Testis (tissue), 3 donors: ENCODE results near the gene RXRA. TPM values are rescaled to one million over a fixed set of nuclear protein-coding genes. Genes with fewer than 3 reads are reported as not detected.
A peak's percentile ranks its signal among the peaks of the same experiment; 100 is the strongest.

Source experiments
- DNase-seq: peaks from one replicate; pipeline ENCODE4 v3.0.0-alpha.2; 2019
- H3K27ac ChIP-seq, 2 donors: fragments of 200-600 bp; sonication (generic); one replicate each; pipeline ENCODE4 v1.5.1; 2019
- H3K27me3 ChIP-seq: fragments of 200-600 bp; sonication (generic); one replicate; pipeline ENCODE4 v1.5.1; 2019
- H3K36me3 ChIP-seq: fragments of 200-600 bp; sonication (generic); one replicate; pipeline ENCODE4 v1.5.1; 2017; ENCODE audit warnings: low read depth; ENCODE audit errors: missing control alignments
- H3K4me1 ChIP-seq: fragments of 200-600 bp; sonication (generic); one replicate; pipeline ENCODE4 v1.5.1; 2019
- H3K4me3 ChIP-seq, 2 donors: fragments of 200-600 bp; sonication (generic); one replicate each; pipeline ENCODE4 v1.5.1; 2017 to 2019
- H3K9me3 ChIP-seq: fragments of 200-600 bp; sonication (generic); one replicate; pipeline ENCODE4 v1.5.1; 2017
- POLR2A ChIP-seq: fragments of 450-650 bp; IDR thresholded peaks from one replicate; pipeline ENCODE4 v1.6.1; 2017; ENCODE audit warnings: antibody characterized with exemption, mild to moderate bottlenecking, moderate library complexity
- WGBS, 2 donors: methylation state at CpG; one replicate each; pipeline ENCODE4 v1.1.5; 2018; 5-methylcytosine and 5-hydroxymethylcytosine counted together
- intact Hi-C: fragments of 100-400 bp; cut with DNase I; formaldehyde crosslinking; loops from one replicate; pipeline ENCODE4 v1.15.1; 2023; ENCODE audit warnings: low total_unique reads
- polyA plus RNA-seq: library from polyadenylated mRNA; stranded (reverse); fragments of 350-450 nt; fragmentation: Illumina TruSeq; extraction: RNeasy Lipid Tissue Mini Kit (QIAGEN cat#74804); gene quantifications from one replicate; pipeline ENCODE4 v1.2.3, GENCODE V29; 2014; ENCODE audit warnings: low read depth, low replicate concordance; ENCODE audit not compliant: insufficient read depth
- total RNA-seq, 2 donors: library from RNA; depleted of rRNA; stranded (reverse); fragments of >200 nt; gene quantifications; one replicate each; pipeline ENCODE4 v1.2.3, GENCODE V29; 2016
- TF ChIP-seq, protein P1 (sequence below), 3 experiments: fragments of 450-650 bp in 2 of 3; fragments of 200-600 bp in 1 of 3; sonication (generic) in 1 of 3; IDR thresholded peaks; one replicate each; pipeline ENCODE4 v1.5.1; 2016 to 2019; ENCODE audit warnings: antibody characterized with exemption in 3 of 3, mild to moderate bottlenecking in 2 of 3, moderate library complexity in 1 of 3

Gene RXRA
- total and polyA plus RNA-seq, 3 donors from 2014 or later = 31.3 to 61.0 (median 47.3) TPM

DNA sequence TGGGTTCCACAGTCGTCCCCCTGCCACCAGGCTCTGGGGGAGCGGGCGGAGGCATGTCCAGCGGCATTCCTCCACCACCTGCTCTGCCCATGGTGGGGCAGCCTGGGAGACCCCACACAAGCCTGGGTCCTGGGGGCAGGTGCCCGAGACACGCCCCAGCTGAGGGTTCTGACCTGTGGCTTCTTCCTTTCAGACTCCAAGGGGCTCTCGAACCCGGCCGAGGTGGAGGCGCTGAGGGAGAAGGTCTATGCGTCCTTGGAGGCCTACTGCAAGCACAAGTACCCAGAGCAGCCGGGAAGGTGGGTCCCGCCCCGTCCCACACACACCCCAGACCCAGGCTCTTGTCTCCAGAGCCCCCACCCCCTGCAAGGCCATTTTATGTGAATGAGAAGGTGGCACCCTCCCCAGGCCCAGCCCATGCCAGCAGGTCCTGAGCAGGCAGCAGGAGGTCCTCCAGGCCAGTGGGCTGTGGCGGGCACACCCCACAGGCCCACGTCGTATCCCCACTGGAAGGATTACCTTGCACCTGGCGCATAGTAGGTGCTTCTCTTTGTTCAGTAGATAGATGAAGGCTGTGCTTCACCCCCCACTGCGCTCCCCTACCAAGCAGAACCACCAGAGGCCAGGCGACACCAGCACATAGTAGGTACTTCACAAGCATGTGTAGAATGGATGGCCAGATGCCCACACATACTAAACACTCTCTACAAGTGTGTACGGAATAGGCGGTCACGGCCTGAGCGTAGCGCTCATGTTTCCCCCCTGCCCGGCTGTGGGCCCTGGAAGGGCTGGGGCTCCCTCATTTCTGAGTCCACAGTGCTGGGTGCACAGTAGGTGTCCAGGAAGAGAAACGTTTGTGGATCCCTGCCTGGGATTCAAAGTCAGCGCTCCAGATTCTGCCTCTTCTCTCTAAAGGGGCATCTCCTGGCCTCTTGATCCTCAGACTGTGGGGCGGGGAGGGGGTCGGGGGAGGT, 107.9 kb downstream of the RXRA start:
- H3K27ac ChIP-seq = peak overlapping the region; percentile 85 to 88
- DNase-seq = no peak
- H3K4me1 ChIP-seq = peaks cover 58% of the 10 kb centered on the region
- H3K4me3 ChIP-seq = no peak overlapping the region
- no peaks in the 10 kb centered on the region for H3K27me3 ChIP-seq
- no peaks in the 10 kb centered on the region for H3K36me3 ChIP-seq
- intact Hi-C loops = no loop called here
- TF ChIP-seq POLR2A = no peak
- TF ChIP-seq, protein P1, sequence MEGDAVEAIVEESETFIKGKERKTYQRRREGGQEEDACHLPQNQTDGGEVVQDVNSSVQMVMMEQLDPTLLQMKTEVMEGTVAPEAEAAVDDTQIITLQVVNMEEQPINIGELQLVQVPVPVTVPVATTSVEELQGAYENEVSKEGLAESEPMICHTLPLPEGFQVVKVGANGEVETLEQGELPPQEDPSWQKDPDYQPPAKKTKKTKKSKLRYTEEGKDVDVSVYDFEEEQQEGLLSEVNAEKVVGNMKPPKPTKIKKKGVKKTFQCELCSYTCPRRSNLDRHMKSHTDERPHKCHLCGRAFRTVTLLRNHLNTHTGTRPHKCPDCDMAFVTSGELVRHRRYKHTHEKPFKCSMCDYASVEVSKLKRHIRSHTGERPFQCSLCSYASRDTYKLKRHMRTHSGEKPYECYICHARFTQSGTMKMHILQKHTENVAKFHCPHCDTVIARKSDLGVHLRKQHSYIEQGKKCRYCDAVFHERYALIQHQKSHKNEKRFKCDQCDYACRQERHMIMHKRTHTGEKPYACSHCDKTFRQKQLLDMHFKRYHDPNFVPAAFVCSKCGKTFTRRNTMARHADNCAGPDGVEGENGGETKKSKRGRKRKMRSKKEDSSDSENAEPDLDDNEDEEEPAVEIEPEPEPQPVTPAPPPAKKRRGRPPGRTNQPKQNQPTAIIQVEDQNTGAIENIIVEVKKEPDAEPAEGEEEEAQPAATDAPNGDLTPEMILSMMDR (IDR thresholded peaks at IDR 0.05) = no peak
- 64 to 70% methylated on average over 12 to 29 of the region's 30 CpGs for WGBS, 2 donors
- no peaks in the 10 kb centered on the region for H3K9me3 ChIP-seq

DNA sequence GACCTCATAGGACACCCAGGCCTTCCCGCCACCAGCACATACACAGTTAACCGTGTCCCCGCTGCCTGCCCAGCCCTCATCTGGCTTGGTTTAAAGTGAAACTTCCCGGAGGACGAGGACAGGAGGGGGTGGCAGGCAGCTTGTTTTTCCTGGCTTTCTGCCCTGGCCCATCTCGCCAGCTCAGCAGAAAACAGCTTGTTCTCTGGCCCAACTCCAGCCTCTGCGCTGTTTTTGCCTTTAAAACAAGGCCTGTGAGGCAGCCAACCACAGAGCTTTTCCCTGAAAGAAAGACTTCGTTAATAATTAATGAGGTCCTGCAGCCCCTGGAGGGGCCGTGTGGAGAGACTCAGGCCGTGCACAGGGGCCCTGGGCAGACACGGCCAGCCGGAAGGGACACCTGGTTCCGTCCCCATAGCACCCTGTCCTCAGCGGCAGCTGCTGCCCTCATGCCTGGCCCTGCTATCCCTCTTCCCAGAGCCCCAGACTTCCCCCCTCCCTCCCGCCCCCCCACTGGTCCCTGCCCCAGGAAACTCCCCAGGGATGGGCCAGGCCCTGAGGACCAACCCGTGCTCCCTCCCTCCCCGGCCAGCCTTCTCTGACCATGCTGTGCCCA, 108.7 kb downstream of the RXRA start:
- Histone ChIP-seq H3K27me3 (no peaks in the 10 kb centered on the region), H3K4me1 (peaks cover 58% of the 10 kb centered on the region), H3K27ac (peak overlapping the region; percentile 85 to 88), H3K4me3 (no peak overlapping the region), H3K9me3 (no peaks in the 10 kb centered on the region), H3K36me3 (no peaks in the 10 kb centered on the region)
- peak; percentile 97 for DNase-seq
- TF ChIP-seq, protein P1 (IDR thresholded peaks at IDR 0.05) = no peak
- TF ChIP-seq POLR2A = no peak
- intact Hi-C loops = no loop called here
- 23 to 30% methylated on average over 13 to 16 of the region's 17 CpGs for WGBS, 2 donors

DNA sequence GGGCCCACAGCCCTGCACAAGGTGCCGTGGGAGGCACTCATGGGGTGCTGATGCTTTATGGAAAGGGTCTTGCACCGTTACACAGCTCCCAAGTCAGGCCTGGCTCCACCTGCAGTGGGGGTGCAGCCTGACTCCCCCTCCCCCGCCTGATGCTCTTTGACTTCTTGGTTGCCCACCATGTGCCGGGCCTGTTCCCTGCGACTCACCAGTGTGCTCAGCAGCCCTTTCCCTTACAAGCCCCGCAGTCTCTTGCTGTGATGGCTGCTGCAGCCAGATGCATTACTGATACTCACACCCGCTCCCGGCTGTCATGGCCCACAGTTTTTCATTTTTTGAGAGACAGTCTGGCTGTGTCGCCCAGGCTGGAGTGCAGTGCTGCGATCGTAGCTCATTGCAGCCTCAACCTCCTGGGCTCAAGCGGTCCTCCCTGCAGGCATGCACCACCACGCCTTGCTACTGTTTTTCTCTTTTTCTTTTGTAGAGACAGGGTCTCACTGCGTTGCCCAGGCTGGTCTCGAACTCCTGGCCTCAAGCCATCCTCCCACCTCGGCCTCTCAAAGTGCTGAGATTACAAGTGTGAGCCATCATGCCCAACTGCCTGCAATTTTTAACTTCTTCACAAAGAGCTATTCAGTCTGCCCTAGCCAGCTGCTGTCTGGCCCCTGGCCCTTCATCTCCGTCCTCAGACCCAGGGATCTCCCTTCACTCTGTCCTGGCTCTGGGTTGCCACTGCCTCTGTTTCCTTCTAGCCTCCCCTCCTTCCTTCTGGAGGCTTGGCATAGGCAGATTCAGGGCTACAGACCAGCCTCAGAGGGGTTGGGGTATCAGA, 109.5 kb downstream of the RXRA start:
- TF ChIP-seq POLR2A = no peak
- TF ChIP-seq, protein P1 (IDR thresholded peaks at IDR 0.05) = no peak
- no peak for DNase-seq
- Histone ChIP-seq H3K27me3 (no peaks in the 10 kb centered on the region), H3K9me3 (no peaks in the 10 kb centered on the region), H3K4me1 (peaks cover 58% of the 10 kb centered on the region), H3K36me3 (no peaks in the 10 kb centered on the region), H3K27ac (peak overlapping the region; percentile 85 to 88), H3K4me3 (no peak overlapping the region)
- 55 to 65% methylated on average over 16 to 17 of the region's 17 CpGs for WGBS, 2 donors
- intact Hi-C loops = no loop called here

DNA sequence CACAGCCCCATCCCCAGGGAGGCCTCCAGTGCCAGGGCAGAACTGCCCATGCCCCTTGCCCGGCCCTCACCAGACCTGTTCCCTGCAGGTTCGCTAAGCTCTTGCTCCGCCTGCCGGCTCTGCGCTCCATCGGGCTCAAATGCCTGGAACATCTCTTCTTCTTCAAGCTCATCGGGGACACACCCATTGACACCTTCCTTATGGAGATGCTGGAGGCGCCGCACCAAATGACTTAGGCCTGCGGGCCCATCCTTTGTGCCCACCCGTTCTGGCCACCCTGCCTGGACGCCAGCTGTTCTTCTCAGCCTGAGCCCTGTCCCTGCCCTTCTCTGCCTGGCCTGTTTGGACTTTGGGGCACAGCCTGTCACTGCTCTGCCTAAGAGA, 110.1 kb downstream of the RXRA start:
- no peak for DNase-seq
- no peaks in the 10 kb centered on the region for H3K27me3 ChIP-seq
- no peaks in the 10 kb centered on the region for H3K9me3 ChIP-seq
- no peak overlapping the region for H3K4me3 ChIP-seq
- peak overlapping the region in 1 of 2 donors; percentile 85 for H3K27ac ChIP-seq
- TF ChIP-seq, protein P1 (IDR thresholded peaks at IDR 0.05) = no peak
- TF ChIP-seq POLR2A = no peak
- intact Hi-C loops = no loop called here
- H3K36me3 ChIP-seq = no peaks in the 10 kb centered on the region
- peaks cover 58% of the 10 kb centered on the region for H3K4me1 ChIP-seq
- WGBS, 2 donors = 81% methylated on average over 12 of the region's 12 CpGs
